ENCODE results near the gene UPF1. TPM values are rescaled to one million over a fixed set of nuclear protein-coding genes. Genes with fewer than 3 reads are reported as not detected.

UPF1 gene
- total RNA-seq, 1 donor from 2014 or later = 46.3 TPM

GRCh38 chr19:18851673-18852325, 20.0 kb downstream of the UPF1 start:
- H3K36me3 Mint-ChIP-seq (ENCODE audit: unreplicated experiment) = no peaks in the 10 kb centered on the region

GRCh38 chr19:18852648-18853047, 20.9 kb downstream of the UPF1 start:
- H3K4me1 Mint-ChIP-seq (ENCODE audit: low read depth, unreplicated experiment) = peaks cover 25% of the 10 kb centered on the region
- H3K36me3 Mint-ChIP-seq (ENCODE audit: unreplicated experiment) = no peaks in the 10 kb centered on the region
- peaks cover 1% of the 10 kb centered on the region for H3K9me3 Mint-ChIP-seq (ENCODE audit: unreplicated experiment)
- H3K27ac Mint-ChIP-seq (ENCODE audit: unreplicated experiment) = no peak overlapping the region
- DNase-seq = no peak
- no peak overlapping the region for H3K4me3 Mint-ChIP-seq (ENCODE audit: unreplicated experiment)
- TF ChIP-seq, protein P1, sequence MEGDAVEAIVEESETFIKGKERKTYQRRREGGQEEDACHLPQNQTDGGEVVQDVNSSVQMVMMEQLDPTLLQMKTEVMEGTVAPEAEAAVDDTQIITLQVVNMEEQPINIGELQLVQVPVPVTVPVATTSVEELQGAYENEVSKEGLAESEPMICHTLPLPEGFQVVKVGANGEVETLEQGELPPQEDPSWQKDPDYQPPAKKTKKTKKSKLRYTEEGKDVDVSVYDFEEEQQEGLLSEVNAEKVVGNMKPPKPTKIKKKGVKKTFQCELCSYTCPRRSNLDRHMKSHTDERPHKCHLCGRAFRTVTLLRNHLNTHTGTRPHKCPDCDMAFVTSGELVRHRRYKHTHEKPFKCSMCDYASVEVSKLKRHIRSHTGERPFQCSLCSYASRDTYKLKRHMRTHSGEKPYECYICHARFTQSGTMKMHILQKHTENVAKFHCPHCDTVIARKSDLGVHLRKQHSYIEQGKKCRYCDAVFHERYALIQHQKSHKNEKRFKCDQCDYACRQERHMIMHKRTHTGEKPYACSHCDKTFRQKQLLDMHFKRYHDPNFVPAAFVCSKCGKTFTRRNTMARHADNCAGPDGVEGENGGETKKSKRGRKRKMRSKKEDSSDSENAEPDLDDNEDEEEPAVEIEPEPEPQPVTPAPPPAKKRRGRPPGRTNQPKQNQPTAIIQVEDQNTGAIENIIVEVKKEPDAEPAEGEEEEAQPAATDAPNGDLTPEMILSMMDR (IDR thresholded peaks at IDR 0.05; ENCODE audit: partially characterized antibody, unreplicated experiment) = no peak
- peaks cover 3% of the 10 kb centered on the region for H3K27me3 Mint-ChIP-seq (ENCODE audit: unreplicated experiment)

More at GRCh38 chr19:18851673-18852325, 20.0 kb downstream of the UPF1 start:
- no peak overlapping the region for H3K4me3 Mint-ChIP-seq (ENCODE audit: unreplicated experiment)
- no peak overlapping the region for H3K27ac Mint-ChIP-seq (ENCODE audit: unreplicated experiment)
- peaks cover 30% of the 10 kb centered on the region for H3K4me1 Mint-ChIP-seq (ENCODE audit: low read depth, unreplicated experiment)
- no peak for DNase-seq
- peaks cover 3% of the 10 kb centered on the region for H3K9me3 Mint-ChIP-seq (ENCODE audit: unreplicated experiment)
- H3K27me3 Mint-ChIP-seq (ENCODE audit: unreplicated experiment) = peaks cover 3% of the 10 kb centered on the region
- TF ChIP-seq, protein P1 (IDR thresholded peaks at IDR 0.05; ENCODE audit: partially characterized antibody, unreplicated experiment) = no peak

DNA sequence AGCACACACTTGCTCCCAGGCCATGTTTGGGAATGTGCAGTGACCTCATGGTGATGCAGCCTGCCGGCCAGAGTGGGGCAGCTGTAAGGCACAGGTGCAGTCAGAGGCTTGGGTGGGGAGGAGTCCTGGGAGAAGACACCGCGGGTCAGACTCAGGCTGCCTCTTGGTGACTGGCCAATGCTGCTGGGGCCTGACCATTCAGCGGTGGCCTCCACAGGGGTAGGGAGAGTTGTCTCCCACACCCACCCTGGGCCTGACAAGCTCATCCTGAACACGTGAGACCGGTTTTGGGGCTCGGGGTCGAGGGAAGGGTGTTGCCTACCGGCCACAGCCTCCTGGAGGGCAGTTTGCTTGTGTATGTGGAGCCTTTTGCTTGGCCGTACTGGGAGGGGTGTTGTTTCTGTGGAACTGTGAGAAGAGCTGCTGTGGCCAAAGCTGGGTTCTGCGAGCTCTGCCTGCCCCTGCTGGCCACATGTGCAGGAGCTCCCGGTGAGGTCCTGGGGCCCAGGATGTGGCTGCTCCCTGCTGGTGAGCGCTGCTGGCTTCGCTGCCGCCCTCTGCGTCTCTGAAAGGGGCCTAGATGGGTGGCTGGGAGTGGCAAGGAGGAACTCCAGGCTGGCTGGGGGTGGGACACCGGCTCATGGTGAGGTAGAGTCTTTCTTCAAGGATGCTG, 22.1 kb downstream of the UPF1 start:
- TF ChIP-seq, protein P1 (IDR thresholded peaks at IDR 0.05; ENCODE audit: partially characterized antibody, unreplicated experiment) = no peak
- no peak for DNase-seq
- H3K4me3 Mint-ChIP-seq (ENCODE audit: unreplicated experiment) = no peak overlapping the region
- H3K36me3 Mint-ChIP-seq (ENCODE audit: unreplicated experiment) = no peaks in the 10 kb centered on the region
- no peak overlapping the region for H3K27ac Mint-ChIP-seq (ENCODE audit: unreplicated experiment)
- H3K4me1 Mint-ChIP-seq (ENCODE audit: low read depth, unreplicated experiment) = peaks cover 14% of the 10 kb centered on the region
- peaks cover 1% of the 10 kb centered on the region for H3K9me3 Mint-ChIP-seq (ENCODE audit: unreplicated experiment)
- peaks cover 3% of the 10 kb centered on the region for H3K27me3 Mint-ChIP-seq (ENCODE audit: unreplicated experiment)

- Mint-ChIP-seq H3K27ac (ENCODE audit: unreplicated experiment) (no peak overlapping the region), H3K36me3 (ENCODE audit: unreplicated experiment) (no peaks in the 10 kb centered on the region)
Observed at GRCh38 chr19:18854982-18855381, 23.2 kb downstream of the UPF1 start.

More at GRCh38 chr19:18854982-18855381, 23.2 kb downstream of the UPF1 start:
- H3K9me3 Mint-ChIP-seq (ENCODE audit: unreplicated experiment) = peaks cover 1% of the 10 kb centered on the region
- peaks cover 5% of the 10 kb centered on the region for H3K4me1 Mint-ChIP-seq (ENCODE audit: low read depth, unreplicated experiment)
- no peak overlapping the region for H3K4me3 Mint-ChIP-seq (ENCODE audit: unreplicated experiment)
- TF ChIP-seq, protein P1 (IDR thresholded peaks at IDR 0.05; ENCODE audit: partially characterized antibody, unreplicated experiment) = no peak
- peaks cover 3% of the 10 kb centered on the region for H3K27me3 Mint-ChIP-seq (ENCODE audit: unreplicated experiment)
- DNase-seq = no peak

All from glutamatergic neuron (in vitro differentiated cells).